ENCODE results near the gene GLIS2.

GLIS2 gene

GRCh38 chr16:4370151-4370550 is 54.3 kb downstream of the GLIS2 start:
- DNase-seq (ENCODE audit: low read depth in 2 of 2), result no peak

- DNase-seq (ENCODE audit: low read depth in 2 of 2), result no peak
Observed at GRCh38 chr16:4370570-4371356, 54.9 kb downstream of the GLIS2 start.

GRCh38 chr16:4371357-4372000 is 55.6 kb downstream of the GLIS2 start, which contains the start of gene VASN:
Gene VASN (plus strand): TSS chr16:4371848. CDS start chr16:4380878, 9,030 bp downstream.
- DNase-seq (ENCODE audit: low read depth in 2 of 2), result peak; percentile 44 to 61

GRCh38 chr16:4372001-4372577 is 56.2 kb downstream of the GLIS2 start:
- no peak for DNase-seq (ENCODE audit: low read depth in 2 of 2)

GRCh38 chr16:4372578-4373355 is 56.9 kb downstream of the GLIS2 start:
- DNase-seq (ENCODE audit: low read depth in 2 of 2), result no peak

GRCh38 chr16:4373356-4373908 is 57.6 kb downstream of the GLIS2 start:
- no peak for DNase-seq (ENCODE audit: low read depth in 2 of 2)

GRCh38 chr16:4373909-4374742 is 58.3 kb downstream of the GLIS2 start:
- DNase-seq (ENCODE audit: low read depth in 2 of 2), result no peak

GRCh38 chr16:4375717-4376116 is 59.9 kb downstream of the GLIS2 start:
- DNase-seq (ENCODE audit: low read depth in 2 of 2), result no peak

- DNase-seq (ENCODE audit: low read depth in 2 of 2), result no peak
Observed at GRCh38 chr16:4376126-4376892, 60.4 kb downstream of the GLIS2 start.

- DNase-seq (ENCODE audit: low read depth in 2 of 2), result no peak
Observed at GRCh38 chr16:4376893-4377572, 61.2 kb downstream of the GLIS2 start.

GRCh38 chr16:4377573-4378154 is 61.8 kb downstream of the GLIS2 start:
- DNase-seq (ENCODE audit: low read depth in 2 of 2), result no peak

- DNase-seq (ENCODE audit: low read depth in 2 of 2), result no peak
Observed at GRCh38 chr16:4378161-4378666, 62.3 kb downstream of the GLIS2 start.

- no peak for DNase-seq (ENCODE audit: low read depth in 2 of 2)
Observed at GRCh38 chr16:4378999-4379690, 63.3 kb downstream of the GLIS2 start.

GRCh38 chr16:4380119-4381063 is 64.5 kb downstream of the GLIS2 start:
- DNase-seq (ENCODE audit: low read depth in 2 of 2), result no peak

- DNase-seq (ENCODE audit: low read depth in 2 of 2), result no peak
Observed at GRCh38 chr16:4381072-4381934, 65.4 kb downstream of the GLIS2 start.
